G401.6 (cell line): ENCODE measurements around the gene NFASC.

Source experiments
- FAIRE-seq: peaks from 2 replicates; lab custom pipeline; 2012; peaks lifted over from hg19 to GRCh38; lab: Jason Lieb, UNC

The NFASC gene

DNA sequence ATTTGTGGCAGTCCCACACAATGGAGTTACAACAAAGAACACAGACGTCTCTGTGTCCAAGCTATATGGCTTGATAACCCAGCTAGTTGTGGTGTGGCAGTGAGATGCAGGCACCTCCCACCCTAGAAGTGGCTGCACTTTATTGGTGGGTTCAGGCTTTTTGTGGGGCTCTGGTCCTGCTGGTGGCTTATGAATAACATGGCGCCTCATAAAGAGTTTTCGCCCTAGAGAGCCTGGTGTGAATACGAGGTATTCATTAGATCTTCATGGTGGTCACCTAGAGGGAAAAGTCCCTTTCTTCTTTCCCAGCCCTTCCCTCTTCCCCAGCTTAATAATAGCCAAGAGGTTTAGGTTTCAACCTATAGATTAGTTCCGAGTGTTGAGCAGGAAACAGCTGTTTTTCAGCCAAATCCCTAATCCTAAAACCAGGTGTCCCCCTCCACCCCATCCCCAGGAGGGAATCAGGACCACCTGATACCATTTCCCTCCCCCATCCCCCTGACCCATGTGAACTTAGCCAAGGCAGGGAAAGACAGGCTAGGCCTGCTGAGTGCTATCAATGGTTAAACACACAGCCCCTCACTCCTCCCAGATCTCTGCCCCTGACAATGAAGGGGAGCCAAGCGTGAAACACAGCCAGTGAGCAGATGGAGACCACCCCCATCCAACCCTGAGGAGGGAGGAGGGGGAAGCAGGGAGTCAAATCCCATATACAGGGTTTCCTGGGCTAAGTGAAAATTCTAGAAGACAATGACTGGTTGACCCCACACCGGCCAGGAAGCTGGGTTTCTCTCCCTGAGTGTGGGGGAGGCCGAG is 58.2 kb downstream of the NFASC start:
- FAIRE-seq: no peak

DNA sequence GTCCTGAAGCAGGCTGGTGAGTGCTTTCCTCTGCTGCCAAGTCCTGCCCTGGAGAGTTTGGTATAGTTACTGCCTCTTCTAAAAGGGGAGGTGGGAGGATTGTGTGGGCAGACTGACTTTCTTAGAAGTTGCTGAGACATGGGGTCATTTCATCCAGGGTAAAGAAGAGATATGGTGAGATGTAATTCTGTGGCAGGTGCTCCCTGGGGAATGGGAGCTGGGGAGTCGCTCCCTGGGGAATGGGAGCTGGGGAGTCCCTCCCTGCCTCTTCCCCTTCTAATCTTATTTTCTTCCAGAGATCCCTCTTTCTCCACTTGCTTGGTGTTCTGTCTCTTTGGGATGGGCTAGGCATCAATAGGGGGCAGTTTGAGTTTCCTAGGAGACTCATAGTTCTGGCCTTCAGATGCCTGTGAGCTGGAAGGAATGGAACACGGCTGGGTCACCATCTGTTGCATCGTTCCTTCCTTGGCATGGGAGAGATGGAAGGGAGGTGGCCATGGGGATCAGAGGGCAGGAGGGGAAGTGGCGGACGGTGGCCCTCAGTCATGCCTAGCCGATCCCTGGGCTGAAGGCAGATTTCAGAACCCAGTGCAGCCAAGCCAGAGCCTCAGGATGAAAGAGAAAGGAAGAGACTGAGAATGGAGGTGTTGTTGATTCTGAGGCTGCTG is 59.0 kb downstream of the NFASC start:
- no peak for FAIRE-seq

DNA sequence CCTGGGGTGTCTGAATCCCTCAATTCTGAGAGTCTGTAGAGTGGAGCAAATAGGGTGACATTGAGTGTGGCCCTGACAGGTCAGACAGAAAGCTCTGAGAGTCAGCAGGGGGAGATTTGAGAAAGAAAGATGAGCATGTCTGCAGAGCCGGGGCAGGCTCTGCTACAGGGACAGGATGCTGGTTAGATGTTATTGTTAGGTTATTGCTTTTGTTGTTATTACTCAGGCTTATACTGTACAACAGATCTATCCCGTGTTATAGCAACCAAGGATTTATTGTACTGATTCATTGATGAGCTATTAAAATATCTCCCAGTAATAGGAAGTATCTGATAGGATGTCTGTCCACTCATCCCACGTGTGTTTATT is 59.5 kb downstream of the NFASC start:
- no peak for FAIRE-seq

DNA sequence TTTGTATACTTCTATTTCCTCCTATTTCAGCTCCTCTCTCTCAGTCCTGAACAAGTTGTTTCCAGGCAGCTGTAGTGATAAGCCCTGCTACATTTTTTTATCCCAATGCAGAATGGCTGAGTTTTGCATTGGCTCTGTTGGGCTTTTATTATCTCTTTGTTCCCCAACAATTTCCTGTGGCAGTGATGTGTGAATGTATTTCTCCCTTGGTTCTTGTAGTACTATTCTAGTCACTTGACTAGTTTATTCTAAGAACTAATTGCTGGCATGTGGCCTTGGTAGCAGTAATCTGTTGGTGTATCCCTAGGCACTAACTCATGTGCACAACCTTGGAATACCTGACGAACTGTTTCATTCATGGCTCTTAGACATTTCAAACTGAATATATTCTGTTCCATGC is 60.7 kb downstream of the NFASC start:
- FAIRE-seq: no peak

DNA sequence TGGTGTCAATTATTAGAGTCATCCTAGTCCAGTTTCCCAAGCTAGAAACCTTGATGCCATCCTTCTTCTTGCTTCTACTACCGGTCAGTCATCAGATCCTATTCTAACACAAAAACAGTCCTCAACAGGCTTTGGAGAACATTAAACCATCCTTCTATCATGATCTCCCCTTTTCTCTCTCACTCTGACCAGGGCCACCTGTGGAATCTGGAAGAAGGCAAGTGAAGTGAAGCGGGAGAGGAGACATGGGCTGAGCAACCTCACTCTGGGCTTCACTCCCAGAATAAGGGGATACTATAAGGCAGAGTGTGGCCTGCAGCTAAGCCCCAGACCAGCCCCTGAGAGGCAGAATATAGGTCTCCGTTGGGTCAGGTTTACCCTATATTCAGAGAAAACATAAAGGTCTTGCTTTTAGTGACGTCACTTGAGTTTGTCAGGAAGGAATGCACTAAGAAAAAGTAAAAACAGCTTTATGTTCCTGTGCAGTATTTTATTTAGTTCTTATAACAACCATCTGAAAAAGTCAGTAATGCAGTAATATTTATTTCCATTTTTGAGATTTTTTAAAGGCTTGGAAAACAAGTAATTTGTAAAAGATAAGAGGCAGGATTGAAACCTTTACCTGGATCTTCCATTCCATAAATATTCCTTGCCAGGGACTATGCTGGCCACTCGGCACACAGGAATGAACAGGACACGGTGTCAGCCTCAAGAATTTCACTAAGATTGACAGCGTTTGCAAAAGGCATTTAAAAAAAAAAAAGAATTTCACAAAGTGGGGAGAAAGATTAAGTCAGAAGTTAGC is 61.3 kb downstream of the NFASC start:
- no peak for FAIRE-seq

DNA sequence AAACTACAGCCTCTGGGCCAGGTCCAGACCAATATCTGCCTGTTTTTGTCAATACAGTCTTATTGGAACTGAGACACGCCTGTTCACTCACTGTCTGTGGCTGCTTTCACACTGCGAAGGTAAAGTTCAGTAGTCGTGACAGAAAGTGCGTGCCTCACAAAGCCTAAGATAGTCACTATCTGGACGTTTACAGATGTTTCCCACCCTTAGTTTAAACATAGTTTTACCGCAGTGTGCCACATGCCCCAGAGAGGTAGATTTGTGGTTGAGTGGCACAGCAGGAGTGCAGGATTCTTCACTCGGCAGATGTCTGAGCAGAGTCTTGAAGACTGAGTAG is 61.9 kb downstream of the NFASC start:
- no peak for FAIRE-seq

DNA sequence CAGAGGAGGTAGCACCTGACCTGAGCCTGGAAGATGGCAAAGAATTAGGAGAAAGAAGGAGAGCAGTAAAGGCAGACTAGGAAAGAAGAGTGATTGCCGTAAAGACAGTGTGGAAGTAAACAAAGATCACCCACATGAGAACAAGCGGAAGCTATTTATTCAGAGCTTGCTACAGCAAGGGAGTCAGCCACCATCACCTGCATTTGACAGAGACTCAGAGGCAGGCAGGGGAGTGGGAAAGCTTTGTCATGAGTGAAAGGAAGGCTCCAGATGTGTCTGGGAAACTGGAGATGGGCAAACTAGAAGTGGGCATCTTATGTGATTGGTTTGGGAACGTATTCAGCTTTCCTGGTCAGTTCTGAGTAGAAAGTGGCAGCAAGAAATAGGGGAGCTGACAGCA is 64.5 kb downstream of the NFASC start:
- no peak for FAIRE-seq

DNA sequence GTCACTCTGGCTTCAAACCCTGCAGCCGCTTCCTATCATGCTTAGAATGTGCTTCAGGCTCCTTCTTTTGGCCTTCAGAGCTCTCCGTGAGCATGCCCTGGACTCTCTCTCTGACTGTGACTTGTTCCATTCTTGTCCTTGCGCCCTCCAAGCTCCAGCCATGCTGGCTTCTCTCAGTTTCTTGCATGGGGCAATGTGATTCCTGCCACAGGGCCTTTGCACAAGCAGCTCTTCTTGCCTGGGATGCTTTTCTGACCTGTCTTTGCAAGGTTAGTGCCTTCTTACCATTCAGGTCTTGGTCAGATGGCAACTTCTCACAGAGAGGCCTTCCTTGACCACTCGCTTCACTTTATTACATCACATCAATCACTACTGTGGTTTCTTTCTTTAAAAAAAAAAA is 66.1 kb downstream of the NFASC start:
- no peak for FAIRE-seq

DNA sequence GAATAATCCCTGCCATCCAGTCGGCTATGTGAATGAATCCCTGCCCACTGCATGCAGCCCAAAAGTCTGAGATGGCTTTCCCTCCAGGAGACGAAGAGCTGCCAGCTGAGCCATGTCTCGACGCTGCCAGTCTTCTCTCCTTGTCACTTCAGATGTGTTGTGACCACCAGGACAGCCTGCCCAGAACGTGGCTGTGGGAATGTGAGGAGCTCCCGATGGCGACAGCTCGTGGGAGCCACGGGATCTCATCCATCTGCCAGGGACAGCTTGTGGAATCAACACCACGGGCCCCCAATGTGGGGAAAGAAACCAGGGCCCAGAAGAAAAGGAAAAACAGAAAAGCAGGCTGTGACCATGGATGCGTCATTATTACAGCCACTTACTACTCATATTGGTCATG is 67.2 kb downstream of the NFASC start:
- no peak for FAIRE-seq

DNA sequence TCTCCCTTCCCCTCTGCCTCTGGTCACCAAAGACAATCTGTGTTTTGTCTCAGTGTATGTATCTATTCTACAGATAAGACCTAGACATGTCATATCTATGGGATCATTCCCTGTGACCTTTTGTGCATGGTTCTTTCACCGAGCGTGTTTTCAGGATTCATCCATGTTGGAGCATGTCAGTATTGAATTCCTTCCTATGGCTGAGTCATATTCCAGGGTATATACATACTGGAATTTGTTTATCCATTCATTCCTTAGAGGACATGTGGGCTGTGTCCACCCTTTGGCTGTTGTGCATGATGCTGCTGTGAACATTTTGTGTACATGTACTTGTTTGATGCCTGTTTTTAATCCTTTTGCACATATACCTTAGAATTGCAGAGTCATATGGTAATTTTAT is 69.9 kb downstream of the NFASC start:
- no peak for FAIRE-seq

DNA sequence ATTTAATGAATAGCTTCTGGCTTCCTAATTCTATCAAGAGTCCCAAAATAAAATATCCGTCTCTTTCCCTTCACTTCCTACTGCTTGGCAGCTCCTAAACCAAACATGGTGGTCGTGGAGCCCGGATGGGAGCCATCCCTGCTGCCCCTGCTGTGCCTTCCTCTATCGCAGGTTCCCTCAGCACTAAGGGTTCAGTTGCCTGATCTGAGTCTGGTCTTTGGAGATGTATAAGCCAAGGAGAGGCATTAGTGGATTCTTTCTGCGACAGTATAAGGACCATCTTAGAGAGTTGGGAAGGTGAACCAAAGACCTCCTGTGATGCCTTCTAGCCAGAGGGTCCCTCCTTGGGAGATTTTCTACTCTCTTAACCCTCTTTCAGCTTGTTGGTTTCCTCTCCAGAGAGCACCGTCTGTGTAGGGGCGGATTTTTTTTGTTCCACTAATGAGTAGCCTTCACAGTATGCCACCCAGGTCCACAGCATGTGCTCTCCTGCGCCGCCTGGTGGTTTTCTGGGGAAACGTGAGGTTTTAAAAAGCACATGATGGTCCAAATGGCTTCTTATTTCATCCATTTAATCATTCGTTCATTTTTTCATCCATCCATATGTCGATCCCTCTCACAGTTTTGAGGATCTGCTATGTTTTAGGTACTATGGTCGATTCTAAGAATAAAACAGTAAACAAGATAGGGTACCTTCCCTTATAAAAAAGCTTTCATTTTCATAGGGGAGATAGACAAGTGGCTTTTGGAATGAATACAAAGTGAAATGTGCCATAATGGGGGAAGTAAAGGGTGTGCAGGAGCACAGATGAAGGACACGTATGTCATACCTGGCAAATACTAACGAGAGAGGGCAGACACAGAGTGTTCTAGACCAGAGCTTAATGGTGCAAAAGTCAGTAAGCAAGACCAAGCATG is 71.0 kb downstream of the NFASC start:
- peak; percentile 40 for FAIRE-seq

DNA sequence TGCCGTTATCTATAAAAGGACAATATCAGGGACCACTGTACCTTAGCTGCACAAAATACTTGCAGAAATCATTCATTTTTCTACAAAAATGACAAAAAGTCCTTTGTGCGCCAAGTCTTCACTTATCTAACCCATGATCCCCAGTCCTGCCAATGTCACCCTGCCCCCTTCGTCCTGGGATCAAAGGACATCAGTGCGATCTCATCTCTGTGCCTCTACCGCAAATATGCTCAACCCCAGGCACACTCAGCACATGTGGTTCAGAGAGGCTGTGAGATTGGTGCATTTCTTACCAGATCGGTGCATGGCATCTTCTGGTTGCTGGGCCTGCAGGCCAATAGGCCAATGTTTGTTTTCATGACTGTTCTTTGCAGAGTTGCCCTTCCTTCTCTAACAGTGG is 72.8 kb downstream of the NFASC start:
- no peak for FAIRE-seq

DNA sequence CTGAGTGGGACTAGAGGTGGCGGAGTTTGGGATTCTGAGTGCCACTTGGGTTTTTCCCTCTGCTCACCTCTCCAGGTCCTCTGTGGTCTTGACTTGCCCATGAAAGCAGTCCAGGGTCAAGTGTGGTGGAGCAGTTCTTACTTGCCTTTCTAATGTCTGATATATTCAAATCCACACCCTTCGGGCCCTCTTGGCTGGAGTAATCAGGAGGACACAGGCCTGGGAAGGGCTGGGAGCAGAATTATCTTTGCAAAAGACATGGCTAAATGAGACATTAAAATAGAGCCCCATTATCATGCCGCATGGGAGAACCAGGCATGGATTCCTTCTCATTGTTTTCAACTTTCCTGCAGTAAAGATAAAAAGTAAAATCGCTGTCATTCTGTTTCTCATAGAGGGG is 74.0 kb downstream of the NFASC start:
- no peak for FAIRE-seq

DNA sequence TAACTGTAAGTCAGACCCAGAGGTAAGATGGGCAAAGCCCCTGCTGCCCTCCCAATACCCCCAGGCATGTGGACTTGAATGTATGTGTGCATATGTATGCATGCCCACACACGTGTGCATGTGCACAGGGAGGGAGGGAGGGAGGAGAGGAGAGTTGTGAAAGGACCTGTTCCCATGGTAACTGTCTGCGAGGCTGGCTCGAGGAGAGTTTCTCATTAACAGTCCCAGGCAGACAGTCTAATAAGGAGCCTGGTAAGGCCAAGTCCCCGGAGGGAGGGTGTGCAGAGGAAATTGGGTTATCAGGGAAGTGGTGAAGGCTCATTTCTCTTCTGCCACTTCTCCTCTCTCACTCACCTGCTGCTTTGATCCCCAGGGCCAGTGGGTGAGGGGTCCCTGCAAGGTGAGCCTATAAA is 74.9 kb downstream of the NFASC start:
- FAIRE-seq: no peak

DNA sequence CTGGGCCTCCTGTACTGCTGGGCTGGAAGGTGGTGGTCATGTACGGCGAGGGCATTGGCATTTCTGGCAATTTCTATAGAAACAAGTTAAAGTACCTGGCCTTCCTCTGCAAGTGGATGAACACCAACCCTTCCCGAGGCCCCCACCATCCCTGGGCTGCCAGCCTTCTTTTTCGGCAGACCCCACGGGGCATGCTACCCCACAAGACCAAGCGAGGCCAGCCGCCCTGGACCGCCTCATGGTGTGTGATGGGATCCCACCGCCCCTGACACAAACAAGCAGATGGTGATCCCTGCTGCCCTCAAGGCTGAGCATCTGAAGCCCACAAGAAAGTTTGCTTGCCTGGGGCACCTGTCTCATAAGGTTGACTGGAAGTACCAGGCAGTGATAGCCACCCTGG is 76.0 kb downstream of the NFASC start:
- FAIRE-seq: no peak

DNA sequence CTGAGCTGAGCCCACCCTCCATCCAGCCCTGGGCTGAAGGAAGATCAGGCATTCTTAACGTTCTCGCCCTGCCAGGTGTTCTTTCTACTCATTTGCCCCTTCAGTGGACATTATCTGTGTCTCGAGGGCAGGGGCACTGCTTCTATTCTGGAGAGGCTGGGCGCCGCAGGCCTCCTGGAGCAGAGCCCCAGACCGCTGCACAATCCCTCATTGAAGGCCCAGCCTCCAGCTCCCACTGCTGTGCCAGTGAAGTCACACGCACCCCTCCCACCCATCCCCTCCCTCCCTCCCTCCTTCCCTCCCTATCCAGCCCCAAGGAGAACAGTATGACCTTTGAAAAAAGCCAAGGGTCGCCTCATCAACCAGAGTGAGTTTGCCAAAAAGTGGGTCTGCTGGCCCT is 76.7 kb downstream of the NFASC start:
- FAIRE-seq: no peak

DNA sequence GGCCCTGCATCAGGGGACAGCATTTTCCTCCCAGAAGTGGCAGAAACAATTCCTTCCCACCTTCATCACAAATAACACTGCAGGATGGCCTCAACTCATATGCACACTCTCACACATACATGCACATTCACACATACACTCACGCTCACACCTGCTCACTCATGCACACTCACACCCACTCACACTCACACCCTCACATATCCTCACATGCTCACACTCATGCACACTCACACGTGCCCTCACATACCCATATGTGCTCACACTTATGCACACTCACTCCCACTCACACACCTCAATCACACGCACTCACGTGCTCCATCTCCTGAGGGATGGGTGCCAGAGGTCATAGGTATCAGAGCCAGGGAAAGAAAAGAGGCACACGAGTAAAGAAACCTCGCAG is 77.1 kb downstream of the NFASC start:
- no peak for FAIRE-seq

DNA sequence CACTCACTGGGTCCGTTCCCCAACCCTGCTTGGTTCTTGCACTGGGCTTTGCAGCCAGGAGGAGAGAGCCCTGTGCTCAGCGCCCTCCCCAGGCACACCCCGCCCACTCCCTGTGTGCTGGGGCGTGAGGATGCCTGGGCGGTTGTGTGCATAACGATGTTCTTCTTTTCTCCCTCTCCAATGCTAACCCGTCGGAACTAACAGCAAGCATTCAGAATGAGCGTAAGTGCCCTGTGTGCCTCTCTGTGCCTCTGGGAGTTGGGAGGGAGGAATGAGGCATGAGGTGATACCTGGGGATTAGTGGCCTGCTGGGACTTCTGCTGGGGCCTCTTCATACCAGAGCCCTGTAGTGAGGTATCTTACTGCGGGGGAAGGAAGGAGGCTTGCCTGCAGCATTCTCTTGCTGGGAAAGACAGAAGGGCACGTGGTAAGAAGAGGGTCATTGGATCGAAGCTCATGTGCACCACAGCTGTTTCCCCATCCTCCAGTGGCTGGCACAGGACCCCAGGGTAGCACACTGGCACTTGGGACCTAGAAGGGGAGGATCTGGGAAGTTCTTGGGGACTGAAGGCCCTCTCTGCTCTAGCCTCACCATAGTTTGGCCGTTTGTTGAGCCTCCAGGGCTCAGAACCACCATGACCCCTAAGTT is 79.8 kb downstream of the NFASC start:
- no peak for FAIRE-seq

DNA sequence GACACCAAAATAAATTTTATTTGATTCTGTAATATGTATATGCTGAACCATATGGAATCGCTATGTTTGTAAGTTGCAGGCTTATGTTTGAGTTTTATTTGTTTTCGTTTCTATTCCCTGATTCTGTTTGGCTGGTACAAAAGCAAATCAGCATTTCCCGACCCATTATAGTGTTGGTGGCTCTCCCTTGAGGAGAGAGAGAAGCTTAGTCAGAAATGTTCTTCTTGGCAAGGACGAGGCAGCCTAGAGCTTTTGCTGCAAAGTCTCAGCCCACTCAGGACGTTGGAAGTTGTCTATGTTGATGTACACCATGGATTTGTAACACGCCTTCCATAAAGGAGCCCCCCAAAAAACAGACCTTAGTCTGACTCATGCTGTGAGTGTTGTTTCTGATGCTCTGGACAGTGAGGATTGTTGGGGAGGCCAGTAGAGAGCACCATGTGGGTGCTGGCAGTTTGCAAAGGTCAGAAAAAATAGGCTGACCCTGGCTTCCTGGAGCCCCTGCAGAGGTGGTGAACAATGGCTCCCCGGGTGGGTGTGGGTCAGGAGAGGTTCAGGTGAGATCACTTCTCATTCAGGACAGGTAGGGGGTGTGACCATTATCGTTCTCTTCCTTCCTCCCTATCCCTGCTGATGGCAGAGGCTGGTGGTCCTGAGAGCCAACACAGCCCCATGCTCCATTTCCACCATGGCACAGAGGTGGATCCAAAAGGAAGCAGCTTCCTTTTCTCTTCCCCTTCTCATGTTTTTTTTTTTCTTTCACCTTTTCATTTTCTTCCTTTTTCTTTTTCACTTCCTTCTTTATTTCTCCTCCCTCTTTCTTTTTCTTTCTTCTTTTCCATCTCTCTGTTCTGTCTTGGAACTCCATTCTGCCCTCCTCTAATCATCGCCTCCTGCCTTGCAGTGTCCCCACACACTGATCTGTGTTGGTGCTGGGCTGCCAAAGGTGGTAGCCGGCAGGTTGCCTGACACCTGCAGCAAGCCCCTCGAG is 88.0 kb downstream of the NFASC start:
- no peak for FAIRE-seq

DNA sequence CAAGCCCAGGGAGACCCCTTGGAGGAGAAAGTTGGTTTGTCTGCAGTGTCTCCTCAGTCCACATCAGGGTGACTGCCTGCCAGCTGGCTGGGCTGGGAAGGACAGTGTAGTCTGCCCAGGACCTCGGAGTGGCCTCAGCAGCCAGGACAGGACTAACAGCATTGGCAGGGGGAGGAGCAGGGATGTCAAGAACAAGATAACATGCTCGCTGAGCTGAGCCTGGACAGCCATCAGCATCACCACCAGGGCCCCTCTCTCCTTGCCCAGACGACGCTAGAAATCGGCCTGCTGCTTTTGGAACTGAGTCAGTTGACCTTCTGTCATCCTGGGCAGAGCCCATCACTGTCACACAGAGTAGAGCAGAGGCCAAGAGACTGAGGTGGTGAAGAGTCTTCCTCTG is 88.7 kb downstream of the NFASC start:
- FAIRE-seq: no peak

DNA sequence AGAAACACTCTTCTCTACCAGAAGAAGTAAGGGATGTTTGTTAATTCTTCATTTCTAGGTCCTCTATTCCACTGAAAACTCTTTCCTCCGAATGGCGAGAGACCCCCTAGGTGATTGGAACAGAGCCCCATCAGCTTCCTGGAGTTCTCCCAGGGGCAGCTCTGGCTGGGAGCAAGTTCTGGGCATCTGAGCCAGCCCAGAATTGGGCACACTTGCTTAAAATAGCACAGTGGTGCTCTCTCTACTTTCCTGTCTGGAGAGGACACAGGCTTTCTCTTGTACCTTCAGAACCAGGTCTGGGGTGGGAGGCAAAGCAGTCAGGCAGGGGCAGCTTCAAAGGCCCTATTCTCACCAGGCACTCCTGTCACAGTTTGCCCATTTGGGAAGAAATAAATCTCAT is 89.2 kb downstream of the NFASC start:
- no peak for FAIRE-seq
